Activated T-cell treated with anti-CD3 and anti-CD28 coated beads for 1 hour (primary cell): ENCODE data around the gene NCAPG.

Source experiments
- DNase-seq: peaks from one replicate; pipeline ENCODE4 v3.0.0-alpha.2; 2020; ENCODE audit warnings: low read depth

NCAPG gene

GRCh38 chr4:17810260-17811077, at the start of gene NCAPG, which contains the start of gene DCAF16:
Gene NCAPG (plus strand): TSS chr4:17810979. CDS start chr4:17811078, 99 bp downstream.
Gene DCAF16 (minus strand): TSS chr4:17810757. CDS start chr4:17804141, 6,616 bp downstream.
- DNase-seq = peak; percentile 99

GRCh38 chr4:17761062-17761461, 49.7 kb upstream of the NCAPG start:
- no peak for DNase-seq

GRCh38 chr4:17762726-17763125, 48.1 kb upstream of the NCAPG start:
- no peak for DNase-seq

GRCh38 chr4:17763416-17763815, 47.4 kb upstream of the NCAPG start:
- no peak for DNase-seq

GRCh38 chr4:17763931-17764330, 46.8 kb upstream of the NCAPG start:
- no peak for DNase-seq

- no peak for DNase-seq
These were observed 45.1 kb upstream of the NCAPG start for GRCh38 chr4:17765514-17766286.

- no peak for DNase-seq
These were observed 43.8 kb upstream of the NCAPG start for GRCh38 chr4:17766826-17767458.

- no peak for DNase-seq
These were observed 41.2 kb upstream of the NCAPG start for GRCh38 chr4:17769406-17770174.

GRCh38 chr4:17770845-17771244, 39.9 kb upstream of the NCAPG start:
- DNase-seq = no peak

- DNase-seq = no peak
These were observed 39.4 kb upstream of the NCAPG start for GRCh38 chr4:17771284-17771908.

GRCh38 chr4:17773135-17773698, 37.6 kb upstream of the NCAPG start:
- DNase-seq = no peak

GRCh38 chr4:17778431-17778830, 32.3 kb upstream of the NCAPG start:
- no peak for DNase-seq

- no peak for DNase-seq
These were observed 30.1 kb upstream of the NCAPG start for GRCh38 chr4:17780501-17781299.

GRCh38 chr4:17781300-17782287, 29.2 kb upstream of the NCAPG start, which contains the start of gene FAM184B:
Gene FAM184B (minus strand): TSS chr4:17781621. CDS start chr4:17781299, 322 bp downstream.
- DNase-seq = no peak

- no peak for DNase-seq
These were observed 24.9 kb upstream of the NCAPG start for GRCh38 chr4:17785858-17786257.

GRCh38 chr4:17786567-17786966, 24.2 kb upstream of the NCAPG start:
- no peak for DNase-seq

GRCh38 chr4:17787315-17787714, 23.5 kb upstream of the NCAPG start:
- DNase-seq = no peak

GRCh38 chr4:17788956-17789355, 21.8 kb upstream of the NCAPG start:
- DNase-seq = no peak

GRCh38 chr4:17794730-17795129, 16.0 kb upstream of the NCAPG start:
- DNase-seq = no peak
